GM19238 (cell line): ENCODE results near the gene CCR9.
A peak's percentile ranks its signal among the peaks of the same experiment; 100 is the strongest.

Source experiments
- DNase-seq: peaks from one replicate; pipeline ENCODE4 v3.0.0; 2011; ENCODE audit warnings: low spot score; ENCODE audit not compliant: insufficient read length

CCR9 gene

GRCh38 chr3:45936261-45936660 is 49.9 kb downstream of the CCR9 start:
- no peak for DNase-seq

GRCh38 chr3:45937206-45938042 is 51.1 kb downstream of the CCR9 start:
- no peak for DNase-seq

- no peak for DNase-seq
Measured at GRCh38 chr3:45938043-45938435, 51.7 kb downstream of the CCR9 start.

- DNase-seq: peak; percentile 56
Measured at GRCh38 chr3:45938864-45939263, 52.5 kb downstream of the CCR9 start.

GRCh38 chr3:45939341-45939771 is 53.0 kb downstream of the CCR9 start:
- no peak for DNase-seq

GRCh38 chr3:45940004-45940780 is 53.8 kb downstream of the CCR9 start:
- no peak for DNase-seq

- DNase-seq: no peak
Measured at GRCh38 chr3:45940781-45941365, 54.5 kb downstream of the CCR9 start.

- DNase-seq: no peak
Measured at GRCh38 chr3:45942051-45942825, 55.9 kb downstream of the CCR9 start.

GRCh38 chr3:45943207-45943846 is 57.0 kb downstream of the CCR9 start, which contains the start of gene CXCR6:
Gene CXCR6, plus strand, starts transcription at chr3:45943464. Its CDS starts 3,018 bp downstream, at chr3:45946482.
- DNase-seq: no peak

GRCh38 chr3:45944830-45945620 is 58.7 kb downstream of the CCR9 start:
- no peak for DNase-seq

GRCh38 chr3:45946307-45946706 is 60.0 kb downstream of the CCR9 start:
- no peak for DNase-seq

- no peak for DNase-seq
Measured at GRCh38 chr3:45946875-45947274, 60.5 kb downstream of the CCR9 start.

- DNase-seq: no peak
Measured at GRCh38 chr3:45947361-45947760, 61.0 kb downstream of the CCR9 start.

- no peak for DNase-seq
Measured at GRCh38 chr3:45948311-45948781, 62.0 kb downstream of the CCR9 start.

GRCh38 chr3:45948881-45949280 is 62.5 kb downstream of the CCR9 start:
- DNase-seq: no peak

- no peak for DNase-seq
Measured at GRCh38 chr3:45949432-45949831, 63.1 kb downstream of the CCR9 start.

GRCh38 chr3:45950131-45950530 is 63.8 kb downstream of the CCR9 start:
- DNase-seq: no peak

- no peak for DNase-seq
Measured at GRCh38 chr3:45950686-45951600, 64.6 kb downstream of the CCR9 start.

- no peak for DNase-seq
Measured at GRCh38 chr3:45951946-45952345, 65.6 kb downstream of the CCR9 start.
